ENCODE results near the gene SYNE1.

- no peak for TF ChIP-seq CTCF (IDR thresholded peaks at IDR 0.05)
- no peak for TF ChIP-seq POLR2A (IDR thresholded peaks at IDR 0.05)
- TF ChIP-seq EP300 (IDR thresholded peaks at IDR 0.05) = no peak
These were observed 495.1 kb downstream of the SYNE1 start for GRCh38 chr6:152142105-152142504.
